GM19193 (cell line): ENCODE data around the gene CAMK1G.

ENCODE experiments used
- POLR2A ChIP-seq: IDR thresholded peaks from 4 replicates; pipeline ENCODE4 v1.6.1; 2011; ENCODE audit not compliant: insufficient read depth, insufficient read length; ENCODE audit errors: extremely low read depth

Gene CAMK1G

GRCh38 chr1:209620487-209620884, 37.0 kb downstream of the CAMK1G start:
- TF ChIP-seq POLR2A, result no peak

- no peak for TF ChIP-seq POLR2A
These were observed 37.8 kb downstream of the CAMK1G start for GRCh38 chr1:209621286-209621685.

GRCh38 chr1:209621741-209622655, 38.5 kb downstream of the CAMK1G start:
- no peak for TF ChIP-seq POLR2A

- TF ChIP-seq POLR2A, result no peak
These were observed 39.6 kb downstream of the CAMK1G start for GRCh38 chr1:209622841-209623829.

GRCh38 chr1:209624558-209625549, 41.3 kb downstream of the CAMK1G start:
- TF ChIP-seq POLR2A, result no peak

GRCh38 chr1:209625791-209626285, 42.3 kb downstream of the CAMK1G start:
- TF ChIP-seq POLR2A, result no peak

- no peak for TF ChIP-seq POLR2A
These were observed 43.0 kb downstream of the CAMK1G start for GRCh38 chr1:209626346-209627026.

GRCh38 chr1:209627027-209627731, 43.7 kb downstream of the CAMK1G start:
- TF ChIP-seq POLR2A, result no peak

- TF ChIP-seq POLR2A, result no peak
These were observed 44.2 kb downstream of the CAMK1G start for GRCh38 chr1:209627732-209628196.

- no peak for TF ChIP-seq POLR2A
These were observed 45.2 kb downstream of the CAMK1G start for GRCh38 chr1:209628618-209629299.

- TF ChIP-seq POLR2A, result no peak
These were observed 46.3 kb downstream of the CAMK1G start for GRCh38 chr1:209629621-209630382.
